Measurements from ENCODE around the gene NPDC1. TPM values are rescaled to one million over a fixed set of nuclear protein-coding genes. Genes with fewer than 3 reads are reported as not detected.

NPDC1 gene
- total RNA-seq, 1 donor from 2014 or later, result 5.7 TPM

- peaks cover 23 to 36% (median 30%) of the 10 kb centered on the region in 3 donors for H3K4me1 ChIP-seq (ENCODE audit: control insufficient read depth in 3 of 3, insufficient read depth in 3 of 3, low read length in 3 of 3)
These were observed 4.6 kb upstream of the NPDC1 start for GRCh38 chr9:137050570-137050969.

GRCh38 chr9:137049544-137050449, 3.8 kb upstream of the NPDC1 start:
- H3K4me3 ChIP-seq (ENCODE audit: low read length in 3 of 3), result no peak overlapping the region
- peaks cover 63 to 73% (median 69%) of the 10 kb centered on the region in 3 donors for H3K27me3 ChIP-seq (ENCODE audit: control insufficient read depth in 3 of 3, insufficient read depth in 3 of 3, low read length in 3 of 3)
- H3K9ac ChIP-seq (ENCODE audit: low read depth in 1 of 3, low read length in 3 of 3), result no peak overlapping the region
- no peaks in the 10 kb centered on the region for H3K36me3 ChIP-seq (ENCODE audit: control insufficient read depth in 3 of 3, insufficient read depth in 3 of 3, low read length in 3 of 3)
- H3K4me1 ChIP-seq (ENCODE audit: control insufficient read depth in 3 of 3, insufficient read depth in 3 of 3, low read length in 3 of 3), result peaks cover 20 to 36% (median 30%) of the 10 kb centered on the region in 3 donors
- H3K9me3 ChIP-seq (ENCODE audit: control insufficient read depth in 3 of 3, low read length in 3 of 3), result no peaks in the 10 kb centered on the region
- no peak overlapping the region for H3K27ac ChIP-seq (ENCODE audit: low read depth, low read length)

More at GRCh38 chr9:137050570-137050969, 4.6 kb upstream of the NPDC1 start:
- Histone ChIP-seq H3K27ac (ENCODE audit: low read depth, low read length) (no peak overlapping the region), H3K36me3 (ENCODE audit: control insufficient read depth in 3 of 3, insufficient read depth in 3 of 3, low read length in 3 of 3) (no peaks in the 10 kb centered on the region), H3K9me3 (ENCODE audit: control insufficient read depth in 3 of 3, low read length in 3 of 3) (no peaks in the 10 kb centered on the region), H3K4me3 (ENCODE audit: low read length in 3 of 3) (no peak overlapping the region), H3K27me3 (ENCODE audit: control insufficient read depth in 3 of 3, insufficient read depth in 3 of 3, low read length in 3 of 3) (peaks cover 68 to 79% (median 71%) of the 10 kb centered on the region in 3 donors), H3K9ac (ENCODE audit: low read depth in 1 of 3, low read length in 3 of 3) (no peak overlapping the region)

- Histone ChIP-seq H3K9me3 (ENCODE audit: control insufficient read depth in 3 of 3, low read length in 3 of 3) (no peaks in the 10 kb centered on the region), H3K9ac (ENCODE audit: low read depth in 1 of 3, low read length in 3 of 3) (no peak overlapping the region), H3K27ac (ENCODE audit: low read depth, low read length) (no peak overlapping the region), H3K27me3 (ENCODE audit: control insufficient read depth in 3 of 3, insufficient read depth in 3 of 3, low read length in 3 of 3) (peaks cover 58 to 76% (median 72%) of the 10 kb centered on the region in 3 donors), H3K4me1 (ENCODE audit: control insufficient read depth in 3 of 3, insufficient read depth in 3 of 3, low read length in 3 of 3) (peaks cover 25 to 39% (median 36%) of the 10 kb centered on the region in 3 donors), H3K36me3 (ENCODE audit: control insufficient read depth in 3 of 3, insufficient read depth in 3 of 3, low read length in 3 of 3) (no peaks in the 10 kb centered on the region), H3K4me3 (ENCODE audit: low read length in 3 of 3) (no peak overlapping the region)
These were observed 2.9 kb upstream of the NPDC1 start for GRCh38 chr9:137048655-137049543.

- no peaks in the 10 kb centered on the region for H3K9me3 ChIP-seq (ENCODE audit: control insufficient read depth in 3 of 3, low read length in 3 of 3)
- H3K4me1 ChIP-seq (ENCODE audit: control insufficient read depth in 3 of 3, insufficient read depth in 3 of 3, low read length in 3 of 3), result peaks cover 27 to 39% (median 31%) of the 10 kb centered on the region in 3 donors
- H3K27ac ChIP-seq (ENCODE audit: low read depth, low read length), result peak overlapping the region; percentile 40
- H3K4me3 ChIP-seq (ENCODE audit: low read length in 3 of 3), result peak overlapping the region; percentile 65 to 74 (median 69)
- H3K36me3 ChIP-seq (ENCODE audit: control insufficient read depth in 3 of 3, insufficient read depth in 3 of 3, low read length in 3 of 3), result no peaks in the 10 kb centered on the region
- peak overlapping the region; percentile 38 to 77 (median 61) for H3K9ac ChIP-seq (ENCODE audit: low read depth in 1 of 3, low read length in 3 of 3)
- H3K27me3 ChIP-seq (ENCODE audit: control insufficient read depth in 3 of 3, insufficient read depth in 3 of 3, low read length in 3 of 3), result peaks cover 31 to 56% (median 55%) of the 10 kb centered on the region in 3 donors
These were observed 486 bp downstream of the NPDC1 start for GRCh38 chr9:137045294-137046087.

- Histone ChIP-seq H3K27me3 (ENCODE audit: control insufficient read depth in 3 of 3, insufficient read depth in 3 of 3, low read length in 3 of 3) (peaks cover 24 to 48% (median 47%) of the 10 kb centered on the region in 3 donors), H3K4me1 (ENCODE audit: control insufficient read depth in 3 of 3, insufficient read depth in 3 of 3, low read length in 3 of 3) (peaks cover 27 to 39% (median 31%) of the 10 kb centered on the region in 3 donors), H3K4me3 (ENCODE audit: low read length in 3 of 3) (peak overlapping the region; percentile 63 to 74 (median 65)), H3K36me3 (ENCODE audit: control insufficient read depth in 3 of 3, insufficient read depth in 3 of 3, low read length in 3 of 3) (peaks cover 0 to 5% (median 2%) of the 10 kb centered on the region in 3 donors), H3K27ac (ENCODE audit: low read depth, low read length) (peak overlapping the region; percentile 56), H3K9me3 (ENCODE audit: control insufficient read depth in 3 of 3, low read length in 3 of 3) (no peaks in the 10 kb centered on the region), H3K9ac (ENCODE audit: low read depth in 1 of 3, low read length in 3 of 3) (peak overlapping the region; percentile 38 to 77 (median 61))
These were observed 1.3 kb downstream of the NPDC1 start for GRCh38 chr9:137044502-137045177.

- Histone ChIP-seq H3K9ac (ENCODE audit: low read depth in 1 of 3, low read length in 3 of 3) (peak overlapping the region in 1 of 3 donors; percentile 33), H3K27ac (ENCODE audit: low read depth, low read length) (peak overlapping the region; percentile 56), H3K4me3 (ENCODE audit: low read length in 3 of 3) (peak overlapping the region in 2 of 3 donors; percentile 29 to 48), H3K27me3 (ENCODE audit: control insufficient read depth in 3 of 3, insufficient read depth in 3 of 3, low read length in 3 of 3) (peaks cover 18 to 42% (median 41%) of the 10 kb centered on the region in 3 donors), H3K36me3 (ENCODE audit: control insufficient read depth in 3 of 3, insufficient read depth in 3 of 3, low read length in 3 of 3) (peaks cover 0 to 10% (median 4%) of the 10 kb centered on the region in 3 donors), H3K4me1 (ENCODE audit: control insufficient read depth in 3 of 3, insufficient read depth in 3 of 3, low read length in 3 of 3) (peaks cover 27 to 33% (median 28%) of the 10 kb centered on the region in 3 donors), H3K9me3 (ENCODE audit: control insufficient read depth in 3 of 3, low read length in 3 of 3) (no peaks in the 10 kb centered on the region)
These were observed 1.9 kb downstream of the NPDC1 start for GRCh38 chr9:137044037-137044436.

GRCh38 chr9:137042751-137043727, 2.9 kb downstream of the NPDC1 start:
- H3K27me3 ChIP-seq (ENCODE audit: control insufficient read depth in 3 of 3, insufficient read depth in 3 of 3, low read length in 3 of 3), result peaks cover 12 to 38% (median 33%) of the 10 kb centered on the region in 3 donors
- peaks cover 0 to 12% (median 6%) of the 10 kb centered on the region in 3 donors for H3K36me3 ChIP-seq (ENCODE audit: control insufficient read depth in 3 of 3, insufficient read depth in 3 of 3, low read length in 3 of 3)
- peak overlapping the region; percentile 56 for H3K27ac ChIP-seq (ENCODE audit: low read depth, low read length)
- peak overlapping the region in 1 of 3 donors; percentile 33 for H3K9ac ChIP-seq (ENCODE audit: low read depth in 1 of 3, low read length in 3 of 3)
- peak overlapping the region in 1 of 3 donors; percentile 29 for H3K4me3 ChIP-seq (ENCODE audit: low read length in 3 of 3)
- H3K9me3 ChIP-seq (ENCODE audit: control insufficient read depth in 3 of 3, low read length in 3 of 3), result no peaks in the 10 kb centered on the region
- peaks cover 25 to 32% (median 27%) of the 10 kb centered on the region in 3 donors for H3K4me1 ChIP-seq (ENCODE audit: control insufficient read depth in 3 of 3, insufficient read depth in 3 of 3, low read length in 3 of 3)

GRCh38 chr9:137041124-137041523, 4.9 kb downstream of the NPDC1 start:
- Histone ChIP-seq H3K9me3 (ENCODE audit: control insufficient read depth in 3 of 3, low read length in 3 of 3) (no peaks in the 10 kb centered on the region), H3K36me3 (ENCODE audit: control insufficient read depth in 3 of 3, insufficient read depth in 3 of 3, low read length in 3 of 3) (peaks cover 0 to 12% (median 6%) of the 10 kb centered on the region in 3 donors), H3K9ac (ENCODE audit: low read depth in 1 of 3, low read length in 3 of 3) (no peak overlapping the region), H3K27me3 (ENCODE audit: control insufficient read depth in 3 of 3, insufficient read depth in 3 of 3, low read length in 3 of 3) (peaks cover 3 to 19% (median 16%) of the 10 kb centered on the region in 3 donors), H3K4me3 (ENCODE audit: low read length in 3 of 3) (no peak overlapping the region), H3K4me1 (ENCODE audit: control insufficient read depth in 3 of 3, insufficient read depth in 3 of 3, low read length in 3 of 3) (peaks cover 19 to 26% (median 23%) of the 10 kb centered on the region in 3 donors), H3K27ac (ENCODE audit: low read depth, low read length) (no peak overlapping the region)

Data from skeletal muscle tissue (tissue), 4 donors.